Measurements from ENCODE around the gene TDRD3. TPM values are rescaled to one million over a fixed set of nuclear protein-coding genes. Genes with fewer than 3 reads are reported as not detected.

Gene TDRD3
- total RNA-seq, 1 donor from 2014 or later: 40.6 TPM

GRCh38 chr13:60590800-60591747 lies 194.1 kb downstream of the TDRD3 start:
- no peaks in the 10 kb centered on the region for H3K27me3 ChIP-seq
- H3K36me3 ChIP-seq: no peaks in the 10 kb centered on the region
- H4K20me1 ChIP-seq (ENCODE audit: low read depth): no peaks in the 10 kb centered on the region
- no peak overlapping the region for H3K27ac ChIP-seq
- H3F3A ChIP-seq (ENCODE audit: low read depth): no peaks in the 10 kb centered on the region
- no peaks in the 10 kb centered on the region for H3K9me3 ChIP-seq (ENCODE audit: low read depth)
- H3K79me2 ChIP-seq (ENCODE audit: low read depth): no peaks in the 10 kb centered on the region
- no peak for DNase-seq (ENCODE audit: low spot score)
- H3K27ac Mint-ChIP-seq: no peak overlapping the region
- H3K9me3 Mint-ChIP-seq: peaks cover 8% of the 10 kb centered on the region
- H3K9ac ChIP-seq: no peak overlapping the region
- no peaks in the 10 kb centered on the region for H3K4me1 ChIP-seq
- H3K36me3 Mint-ChIP-seq: peaks cover 3% of the 10 kb centered on the region
- peaks cover 5% of the 10 kb centered on the region for H3K4me1 Mint-ChIP-seq
- no peak overlapping the region for H2AFZ ChIP-seq (replicated peaks)
- peaks cover 6% of the 10 kb centered on the region for H3K27me3 Mint-ChIP-seq (ENCODE audit: insufficient read depth, low read depth)
- H3K4me3 ChIP-seq: no peak overlapping the region
- H3K4me2 ChIP-seq: no peak overlapping the region
- H3K4me3 Mint-ChIP-seq: no peak overlapping the region
- no peak for TF ChIP-seq EZH2 (IDR thresholded peaks at IDR 0.05)
- no peak for TF ChIP-seq CTCF (IDR thresholded peaks at IDR 0.05)
- TF ChIP-seq EZH2phosphoT487 (IDR thresholded peaks at IDR 0.05): no peak

GRCh38 chr13:60603049-60603448 lies 206.0 kb downstream of the TDRD3 start:
- Histone ChIP-seq H3K4me3 (no peak overlapping the region), H2AFZ (replicated peaks) (peak overlapping the region; percentile 50), H3K36me3 (no peaks in the 10 kb centered on the region), H3K79me2 (ENCODE audit: low read depth) (no peaks in the 10 kb centered on the region), H4K20me1 (ENCODE audit: low read depth) (no peaks in the 10 kb centered on the region), H3K27ac (no peak overlapping the region), H3K9ac (no peak overlapping the region), H3K9me3 (ENCODE audit: low read depth) (no peaks in the 10 kb centered on the region), H3F3A (ENCODE audit: low read depth) (no peaks in the 10 kb centered on the region), H3K4me2 (no peak overlapping the region), H3K4me1 (no peaks in the 10 kb centered on the region), H3K27me3 (no peaks in the 10 kb centered on the region)
- no peaks in the 10 kb centered on the region for H3K36me3 Mint-ChIP-seq
- H3K4me1 Mint-ChIP-seq: peaks cover 12% of the 10 kb centered on the region
- no peak for TF ChIP-seq EZH2 (IDR thresholded peaks at IDR 0.05)
- no peak for TF ChIP-seq CTCF (IDR thresholded peaks at IDR 0.05)
- TF ChIP-seq EZH2phosphoT487 (IDR thresholded peaks at IDR 0.05): no peak
- no peaks in the 10 kb centered on the region for H3K9me3 Mint-ChIP-seq
- H3K4me3 Mint-ChIP-seq: no peak overlapping the region
- H3K27me3 Mint-ChIP-seq (ENCODE audit: insufficient read depth, low read depth): no peaks in the 10 kb centered on the region
- DNase-seq (ENCODE audit: low spot score): no peak
- H3K27ac Mint-ChIP-seq: peak overlapping the region; percentile 93

DNA sequence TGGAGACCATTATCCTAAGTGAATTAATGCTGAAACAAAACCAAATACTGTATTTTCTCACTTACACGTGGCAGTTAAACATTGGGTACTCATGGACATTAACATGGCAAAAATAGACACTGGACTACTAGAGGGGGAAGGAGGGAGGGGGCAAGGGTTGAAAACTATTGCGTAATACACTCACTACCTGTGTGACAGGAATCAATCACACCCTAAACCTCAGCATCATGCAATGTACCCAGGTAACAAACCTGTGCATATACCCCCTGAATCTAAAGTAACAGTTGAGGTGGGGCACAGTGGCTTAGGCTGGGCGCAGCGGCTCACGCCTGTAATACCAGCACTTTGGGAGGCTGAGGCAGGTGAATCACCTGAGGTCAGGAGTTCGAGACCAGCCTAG lies 207.0 kb downstream of the TDRD3 start:
- Histone ChIP-seq H3K4me2 (no peak overlapping the region), H3K27me3 (no peaks in the 10 kb centered on the region), H3K4me3 (no peak overlapping the region), H3K4me1 (no peaks in the 10 kb centered on the region), H3F3A (ENCODE audit: low read depth) (no peaks in the 10 kb centered on the region), H3K27ac (no peak overlapping the region), H2AFZ (replicated peaks) (no peak overlapping the region), H3K36me3 (no peaks in the 10 kb centered on the region), H4K20me1 (ENCODE audit: low read depth) (no peaks in the 10 kb centered on the region), H3K79me2 (ENCODE audit: low read depth) (no peaks in the 10 kb centered on the region), H3K9ac (no peak overlapping the region), H3K9me3 (ENCODE audit: low read depth) (no peaks in the 10 kb centered on the region)
- no peaks in the 10 kb centered on the region for H3K36me3 Mint-ChIP-seq
- no peak overlapping the region for H3K27ac Mint-ChIP-seq
- H3K27me3 Mint-ChIP-seq (ENCODE audit: insufficient read depth, low read depth): no peaks in the 10 kb centered on the region
- peaks cover 12% of the 10 kb centered on the region for H3K4me1 Mint-ChIP-seq
- H3K9me3 Mint-ChIP-seq: no peaks in the 10 kb centered on the region
- TF ChIP-seq EZH2phosphoT487 (IDR thresholded peaks at IDR 0.05) (no peak), CTCF (IDR thresholded peaks at IDR 0.05) (no peak), EZH2 (IDR thresholded peaks at IDR 0.05) (no peak)
- H3K4me3 Mint-ChIP-seq: no peak overlapping the region
- no peak for DNase-seq (ENCODE audit: low spot score)

All from neural progenitor cell (in vitro differentiated cells).